Activated CD4-positive, alpha-beta T cell treated with anti-CD3 and anti-CD28 coated beads for 4 hours (primary cell): ENCODE data around the gene KIF19.
"Not testable (repeated sequence)": the region's sequence is repeated elsewhere in the genome, so short reads cannot be mapped to it uniquely, and the experiment has no call there.

Experiments used
- DNase-seq, 2 donors: peaks; one replicate each; pipeline ENCODE4 v3.0.0-alpha.2; 2020

The KIF19 gene

DNA sequence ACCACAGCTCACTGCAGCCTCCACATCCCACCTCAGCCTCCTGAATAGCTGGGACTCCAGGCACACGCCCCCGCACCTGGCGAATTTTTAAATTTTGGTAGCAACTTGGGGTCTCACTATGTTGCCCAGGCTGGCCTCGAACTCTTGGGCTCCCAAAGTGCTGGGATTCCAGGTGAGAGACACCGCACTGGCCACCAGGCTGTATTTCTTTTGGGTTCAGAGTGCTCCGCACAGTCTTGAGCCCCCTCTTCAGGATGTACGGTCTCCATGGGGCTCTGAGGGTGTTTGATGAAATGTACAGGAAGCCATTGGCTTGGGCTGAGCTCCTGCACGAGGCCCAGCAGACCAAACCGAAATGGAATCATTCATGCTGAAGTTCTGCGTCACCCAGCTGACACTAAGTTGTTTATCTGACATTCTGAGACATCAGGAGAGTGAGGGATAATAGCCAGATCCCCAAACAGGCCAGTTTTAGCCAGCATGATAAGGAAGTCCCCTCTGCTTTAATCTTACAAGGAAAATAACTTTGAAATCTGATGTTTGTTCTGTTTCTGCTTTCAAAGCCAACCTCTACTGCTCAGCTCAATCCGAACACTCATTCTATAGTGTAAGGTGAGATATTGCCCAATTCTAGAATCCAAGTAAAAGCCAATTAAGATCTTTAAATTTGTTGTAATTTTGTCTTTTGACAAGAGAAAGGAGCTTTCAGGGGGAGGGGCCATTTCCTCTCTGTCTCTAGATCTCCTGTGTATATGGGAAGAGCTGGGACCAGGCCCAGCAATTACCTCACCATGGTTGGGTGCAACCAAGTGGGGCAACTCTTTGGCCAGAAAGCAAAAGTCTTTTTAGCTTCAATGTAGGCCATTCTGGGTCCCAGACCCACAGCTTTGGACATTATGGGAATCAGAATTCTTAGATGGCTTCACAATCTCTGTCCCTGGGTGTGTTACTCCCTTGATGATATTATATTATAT, 64.9 kb downstream of the KIF19 start:
- no peak for DNase-seq

DNA sequence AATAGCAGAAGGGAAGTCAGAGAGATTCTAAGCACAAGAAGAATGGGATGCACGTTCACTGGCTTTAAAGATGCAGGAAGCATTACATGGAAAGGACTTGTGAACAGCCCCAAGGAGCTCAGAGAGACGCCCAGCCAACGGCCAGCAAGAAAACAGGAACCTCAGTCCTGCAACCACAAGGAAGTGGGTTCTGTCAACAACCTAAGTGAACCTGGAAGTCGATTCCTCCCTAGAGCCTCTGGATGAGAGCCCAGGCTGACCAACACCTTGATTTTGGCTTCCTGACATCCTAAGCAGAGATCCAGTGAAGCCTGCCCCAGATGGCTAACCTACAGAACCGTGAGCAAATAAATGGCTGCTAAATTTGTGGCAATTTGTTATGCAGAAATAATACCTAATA, 65.7 kb downstream of the KIF19 start:
- no peak for DNase-seq

DNA sequence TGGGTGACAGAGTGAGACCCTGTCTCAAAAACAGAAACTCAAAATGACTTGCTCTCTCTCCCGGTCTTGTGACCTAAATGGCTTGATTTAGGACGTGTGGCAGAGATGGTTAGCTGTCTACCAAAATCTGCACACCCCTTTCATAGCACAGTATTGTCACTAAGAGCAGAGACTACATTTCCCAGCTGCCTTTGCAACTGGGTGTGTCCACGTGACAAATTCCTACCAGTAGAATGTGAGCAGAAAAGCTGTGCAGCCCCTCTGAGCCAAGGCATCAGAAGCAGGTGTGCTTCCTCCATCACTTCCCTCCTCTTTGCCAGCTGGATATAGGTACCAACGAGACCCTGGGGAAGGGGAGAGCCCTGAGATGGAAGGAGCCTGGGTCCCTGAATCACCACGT, 66.8 kb downstream of the KIF19 start:
- no peak for DNase-seq

DNA sequence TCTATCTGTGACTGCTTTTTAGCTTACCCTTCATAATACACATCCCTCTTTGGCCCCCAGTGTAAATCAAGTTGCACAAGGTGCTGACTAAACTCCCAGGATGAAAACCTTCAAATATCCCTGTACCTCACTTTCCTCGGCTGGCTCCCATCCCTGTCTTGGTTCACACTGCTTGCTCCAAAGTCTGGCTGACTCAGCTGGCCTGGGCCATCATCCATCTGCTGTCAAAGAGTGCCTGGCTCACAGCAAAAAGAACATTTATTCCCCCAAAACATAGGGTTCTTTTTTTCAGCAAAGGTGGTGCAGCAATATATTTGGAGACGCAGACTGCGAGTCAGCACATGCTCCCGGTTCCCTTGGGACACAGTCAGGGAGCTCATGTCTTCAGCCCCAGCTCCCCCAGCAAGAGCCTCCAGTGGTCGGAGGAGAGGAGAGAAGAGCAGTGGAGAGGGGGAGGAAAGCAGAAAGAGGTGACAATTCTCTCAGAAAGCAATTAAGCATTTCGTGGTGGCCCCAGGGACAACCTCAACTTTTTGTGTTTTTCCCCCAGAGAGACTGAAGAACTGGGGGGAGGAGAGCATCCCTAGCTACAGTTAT, 67.4 kb downstream of the KIF19 start:
- no peak for DNase-seq

DNA sequence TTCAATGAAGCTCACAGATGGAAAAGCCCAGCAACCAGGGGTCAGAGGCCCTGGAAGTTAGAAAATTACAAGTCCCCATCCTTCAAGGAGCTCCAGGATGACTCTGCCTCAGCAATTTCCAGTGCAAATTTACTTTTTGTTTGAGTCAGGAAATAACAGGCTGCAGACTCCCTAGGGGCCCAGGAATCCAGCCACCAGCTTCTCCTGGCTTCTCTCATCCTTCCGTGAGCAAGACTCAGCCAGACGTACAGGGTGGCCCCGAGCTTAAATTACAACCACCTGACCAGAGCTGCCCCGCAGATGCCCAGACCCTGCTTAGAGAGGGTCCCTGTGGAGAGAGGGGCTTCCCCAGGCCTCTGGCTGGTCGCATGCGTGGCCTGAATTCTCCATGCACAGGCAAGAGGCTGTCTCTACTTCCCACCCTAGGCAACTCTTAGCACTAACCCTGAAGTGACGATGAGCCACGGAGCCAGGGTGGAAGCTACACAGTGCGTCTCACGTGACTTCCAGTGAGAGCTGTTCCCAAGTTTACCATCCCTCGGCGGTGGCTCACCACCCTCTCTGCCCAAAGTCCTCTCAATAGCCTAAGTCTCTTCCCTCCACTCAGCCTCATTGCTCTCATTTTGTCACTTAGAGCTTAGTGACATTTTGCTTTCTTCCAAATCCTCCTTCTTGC, 68.4 kb downstream of the KIF19 start:
- no peak for DNase-seq

DNA sequence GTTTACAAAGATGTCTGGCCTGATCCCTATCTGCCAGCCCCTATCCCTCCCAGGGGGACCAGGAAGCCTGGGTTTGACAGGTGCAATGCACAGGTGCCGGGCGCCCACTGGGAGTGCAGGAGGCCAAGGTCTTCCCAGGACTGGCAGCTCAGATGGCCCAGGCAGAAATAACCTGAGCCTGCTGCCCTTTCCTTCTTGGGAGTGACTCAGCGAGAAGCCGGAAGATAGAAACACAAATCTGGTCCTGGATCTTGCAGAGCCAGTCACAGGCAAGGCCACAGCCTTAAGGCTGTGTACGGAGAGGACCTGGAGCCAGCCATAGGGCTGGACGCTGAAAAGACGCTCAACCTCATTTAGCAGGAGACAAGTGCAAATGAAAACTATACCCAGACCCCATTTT, 69.0 kb downstream of the KIF19 start:
- no peak for DNase-seq

DNA sequence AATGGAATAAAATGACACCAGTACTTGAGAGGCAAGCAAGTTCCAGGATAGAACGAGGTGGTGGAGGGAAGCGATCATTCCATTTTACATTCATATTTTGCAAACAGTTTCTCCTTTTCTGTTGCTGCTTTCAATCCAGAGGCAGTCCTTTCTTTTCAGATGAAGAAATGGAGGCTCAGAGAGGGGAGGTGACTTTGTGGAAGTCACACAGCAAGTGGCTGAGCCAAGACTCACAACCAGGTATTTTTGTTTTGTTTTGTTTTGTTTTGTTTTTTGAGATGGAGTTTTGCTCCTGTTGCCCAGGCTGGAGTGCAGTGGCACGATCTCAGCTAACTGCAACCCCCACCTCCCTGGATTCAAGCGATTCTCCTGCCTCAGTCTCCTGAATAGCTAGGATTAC, 70.5 kb downstream of the KIF19 start:
- DNase-seq, result no peak

DNA sequence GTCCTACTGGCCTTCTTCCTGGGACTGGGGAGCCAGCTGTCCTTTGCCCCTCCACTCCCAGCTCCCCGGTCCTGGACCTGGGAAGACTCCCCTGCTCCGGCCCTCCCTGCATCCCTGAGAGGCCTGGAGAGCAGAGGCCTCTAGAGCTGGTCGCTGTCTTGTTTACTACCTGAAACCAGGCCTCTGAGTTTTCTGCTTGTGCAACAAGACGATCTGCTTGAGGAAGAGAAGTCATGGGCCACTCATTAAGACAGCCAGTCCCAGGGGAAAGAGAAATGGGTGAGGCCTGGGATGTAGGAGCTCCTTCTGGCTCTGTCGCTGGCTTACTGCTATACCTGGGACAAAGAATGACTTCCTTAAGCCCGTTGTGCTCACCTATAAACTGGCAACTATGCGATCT, 76.0 kb downstream of the KIF19 start:
- DNase-seq, result no peak

DNA sequence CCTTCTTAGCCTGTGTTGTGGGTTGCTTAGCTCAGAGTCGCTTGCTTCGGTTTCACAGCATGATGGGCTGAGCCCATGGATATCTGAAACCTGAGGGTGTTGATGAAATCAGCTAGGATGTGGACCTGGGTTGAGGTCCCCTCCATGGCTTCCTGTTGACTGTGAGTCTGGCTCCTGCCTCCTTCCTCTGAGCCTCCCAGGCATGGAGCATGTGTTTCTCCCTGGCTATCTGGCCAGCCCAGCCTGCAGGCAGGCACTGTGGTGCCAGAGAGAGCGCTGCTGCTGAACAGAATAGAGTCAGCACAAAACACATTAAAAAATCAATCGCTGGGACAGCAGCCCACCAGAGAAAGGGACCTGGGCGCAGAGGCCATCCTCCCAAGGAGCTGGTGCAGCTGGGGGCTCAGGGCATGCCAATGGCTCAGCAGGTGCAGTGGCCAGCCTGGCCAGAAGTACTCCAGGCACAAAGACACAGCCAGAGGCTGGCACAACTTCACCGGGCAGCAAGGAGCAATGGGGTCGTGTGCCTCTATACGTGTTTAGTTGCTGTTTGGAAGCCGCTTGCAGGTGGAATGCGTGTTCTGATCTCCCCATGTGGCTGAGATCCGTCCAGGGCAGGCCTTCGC, 77.6 kb downstream of the KIF19 start:
- no peak for DNase-seq

DNA sequence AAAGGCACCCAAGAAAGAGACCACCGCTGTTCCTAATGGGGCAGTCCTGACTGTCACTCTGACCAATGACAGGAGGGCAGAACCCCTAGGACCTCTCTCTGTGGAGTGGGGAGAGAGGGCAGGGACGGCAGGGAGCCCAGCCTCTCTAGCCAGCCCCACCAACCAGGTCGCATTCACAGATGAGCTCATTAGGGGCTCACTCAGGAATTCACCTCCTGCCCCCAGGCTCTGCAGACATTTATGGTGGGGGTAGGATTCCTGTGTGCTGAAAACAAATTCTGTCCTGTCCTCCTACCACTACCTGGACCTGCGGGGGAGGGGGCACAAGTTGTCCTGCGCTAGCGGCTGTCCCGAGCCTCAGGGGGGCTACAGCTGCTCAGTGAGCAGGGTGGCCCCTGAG, 78.2 kb downstream of the KIF19 start:
- DNase-seq, result no peak

DNA sequence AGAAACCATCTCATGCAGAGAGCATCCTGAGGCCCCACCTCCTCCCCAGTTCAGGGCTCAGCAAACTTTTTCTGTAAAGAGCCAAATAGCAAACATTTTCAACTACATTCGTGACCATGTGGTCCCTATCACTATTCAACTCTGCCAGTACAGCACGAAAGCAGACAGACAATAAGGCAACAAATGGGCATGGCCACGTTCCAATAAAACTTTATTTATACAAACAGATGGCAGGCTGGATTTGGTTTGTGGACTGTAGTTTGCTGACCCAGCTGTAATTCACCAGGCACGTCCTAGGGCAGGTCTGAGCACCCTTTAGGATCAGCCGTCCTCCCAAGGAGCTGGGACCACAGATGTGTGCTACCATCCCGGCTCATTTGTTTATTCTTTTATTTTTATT, 78.8 kb downstream of the KIF19 start:
- no peak for DNase-seq

DNA sequence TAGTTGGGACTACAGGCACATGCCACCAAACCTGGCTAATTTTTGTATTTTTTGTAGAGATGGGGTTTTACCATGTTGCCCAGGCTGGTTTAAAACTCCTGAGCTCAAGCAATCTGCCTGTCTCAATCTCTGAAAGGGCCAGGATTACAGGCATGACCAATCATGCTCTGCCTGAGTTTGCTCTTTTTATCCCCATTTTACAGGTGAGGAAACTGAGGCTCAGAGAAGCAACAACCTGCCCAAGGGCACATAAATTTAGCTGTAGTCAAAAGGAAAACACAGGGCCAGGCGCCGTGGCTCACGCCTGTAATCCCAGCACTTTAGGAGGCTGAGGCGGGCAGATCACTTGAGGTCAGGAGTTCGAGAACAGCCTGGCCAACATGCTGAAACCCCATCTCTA, 79.3 kb downstream of the KIF19 start:
- DNase-seq, result not testable (repeated sequence)
